Measurements from ENCODE around the gene CALU. TPM values are rescaled to one million over a fixed set of nuclear protein-coding genes. Genes with fewer than 3 reads are reported as not detected.

Gene CALU
- total RNA-seq, 1 experiment from 2014 or later = 168 TPM

GRCh38 chr7:128796327-128796726 lies 57.2 kb downstream of the CALU start:
- Histone ChIP-seq H3K14ac (ENCODE audit: insufficient read depth, low read length) (no peak overlapping the region), H3K4ac (ENCODE audit: low read depth, low read length) (no peak overlapping the region), H3K9me3 (ENCODE audit: control insufficient read depth, low read depth, low read length) (no peaks in the 10 kb centered on the region), H3K79me1 (ENCODE audit: insufficient read depth, low read depth, low read length, poor library complexity, severe bottlenecking) (no peaks in the 10 kb centered on the region), H2BK12ac (ENCODE audit: insufficient read length, low read depth, low read length) (no peak overlapping the region), H4K5ac (ENCODE audit: insufficient read length, low read depth, low read length) (no peak overlapping the region), H2BK15ac (ENCODE audit: low read depth, low read length) (no peak overlapping the region), H3K27ac (ENCODE audit: insufficient read length, low read depth, low read length) (no peak overlapping the region), H3K56ac (ENCODE audit: insufficient read length, low read depth, low read length) (no peak overlapping the region), H2AK5ac (ENCODE audit: insufficient read length, low read length) (no peak overlapping the region), H4K91ac (ENCODE audit: insufficient read length, low read depth, low read length) (no peak overlapping the region), H3K79me2 (ENCODE audit: insufficient read depth, low read length) (no peaks in the 10 kb centered on the region), H3K27me3 (ENCODE audit: insufficient read depth, low read length) (no peaks in the 10 kb centered on the region), H3K9ac (ENCODE audit: extremely low read depth, insufficient read length, low read length) (no peak overlapping the region), H3K23me2 (ENCODE audit: insufficient read length, low read depth, low read length, poor library complexity, severe bottlenecking) (peaks cover 4% of the 10 kb centered on the region), H3K4me2 (ENCODE audit: insufficient read depth, insufficient read length, low read length) (no peak overlapping the region), H2AFZ (ENCODE audit: low read length) (no peak overlapping the region), H4K8ac (replicated peaks; ENCODE audit: insufficient read length, low read depth, low read length) (no peak overlapping the region), H3K4me1 (ENCODE audit: insufficient read depth, low read length) (no peaks in the 10 kb centered on the region; the same call in 1 of the 2 replicates), H2BK20ac (ENCODE audit: low read depth, low read length, poor library complexity, severe bottlenecking) (no peak overlapping the region), H3K23ac (ENCODE audit: insufficient read length, low read depth, low read length) (no peak overlapping the region), H2BK120ac (ENCODE audit: low read depth, low read length, poor library complexity, severe bottlenecking) (no peak overlapping the region), H4K20me1 (ENCODE audit: control insufficient read depth, insufficient read depth, insufficient read length) (no peaks in the 10 kb centered on the region), H3K18ac (ENCODE audit: insufficient read length, low read depth, low read length) (no peak overlapping the region), H2BK5ac (ENCODE audit: insufficient read length, low read length) (no peak overlapping the region), H3T11ph (ENCODE audit: low read length) (no peak overlapping the region)
- Mint-ChIP-seq H3K4me3 (no peak overlapping the region), H3K27me3 (ENCODE audit: low read depth) (no peaks in the 10 kb centered on the region; the same call in 1 of the 2 replicates), H3K9me3 (no peaks in the 10 kb centered on the region; a peak in 1 of 5 replicates), H3K27ac (peak overlapping the region in 1 of 3 experiments; percentile 19; a peak in 2 of 7 replicates), H3K4me1 (peaks cover 34 to 37% of the 10 kb centered on the region in 2 experiments), H3K36me3 (ENCODE audit: insufficient read depth in 1 of 3, low read depth in 3 of 3) (peaks cover 27 to 47% (median 45%) of the 10 kb centered on the region in 3 experiments)
- DNase-seq = no peak
- TF ChIP-seq, protein P1, sequence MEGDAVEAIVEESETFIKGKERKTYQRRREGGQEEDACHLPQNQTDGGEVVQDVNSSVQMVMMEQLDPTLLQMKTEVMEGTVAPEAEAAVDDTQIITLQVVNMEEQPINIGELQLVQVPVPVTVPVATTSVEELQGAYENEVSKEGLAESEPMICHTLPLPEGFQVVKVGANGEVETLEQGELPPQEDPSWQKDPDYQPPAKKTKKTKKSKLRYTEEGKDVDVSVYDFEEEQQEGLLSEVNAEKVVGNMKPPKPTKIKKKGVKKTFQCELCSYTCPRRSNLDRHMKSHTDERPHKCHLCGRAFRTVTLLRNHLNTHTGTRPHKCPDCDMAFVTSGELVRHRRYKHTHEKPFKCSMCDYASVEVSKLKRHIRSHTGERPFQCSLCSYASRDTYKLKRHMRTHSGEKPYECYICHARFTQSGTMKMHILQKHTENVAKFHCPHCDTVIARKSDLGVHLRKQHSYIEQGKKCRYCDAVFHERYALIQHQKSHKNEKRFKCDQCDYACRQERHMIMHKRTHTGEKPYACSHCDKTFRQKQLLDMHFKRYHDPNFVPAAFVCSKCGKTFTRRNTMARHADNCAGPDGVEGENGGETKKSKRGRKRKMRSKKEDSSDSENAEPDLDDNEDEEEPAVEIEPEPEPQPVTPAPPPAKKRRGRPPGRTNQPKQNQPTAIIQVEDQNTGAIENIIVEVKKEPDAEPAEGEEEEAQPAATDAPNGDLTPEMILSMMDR (conservative IDR thresholded peaks at IDR 0.05) = no peak
- WGBS (ENCODE audit: extremely low coverage, insufficient read length, low lambda C conversion rate) = no CpG with 5 or more reads among the region's 5 CpGs

Measured in H9 (cell line).